GM18951 (cell line): ENCODE measurements around the gene TMPRSS2.

ENCODE experiments used
- POLR2A ChIP-seq: IDR thresholded peaks from 4 replicates; pipeline ENCODE4 v1.6.1; 2011; ENCODE audit warnings: mild to moderate bottlenecking; ENCODE audit not compliant: insufficient read length, insufficient read depth; ENCODE audit errors: extremely low read depth
- in situ Hi-C: fragments of 300-500 bp; cut with MboI; formaldehyde crosslinking; loops from one replicate; pipeline ENCODE4 v1.12.0; 2022; ENCODE audit warnings: low sequenced_read_pairs, mixed read lengths, inconsistent platforms; ENCODE audit not compliant: unreplicated experiment

TMPRSS2 gene

DNA sequence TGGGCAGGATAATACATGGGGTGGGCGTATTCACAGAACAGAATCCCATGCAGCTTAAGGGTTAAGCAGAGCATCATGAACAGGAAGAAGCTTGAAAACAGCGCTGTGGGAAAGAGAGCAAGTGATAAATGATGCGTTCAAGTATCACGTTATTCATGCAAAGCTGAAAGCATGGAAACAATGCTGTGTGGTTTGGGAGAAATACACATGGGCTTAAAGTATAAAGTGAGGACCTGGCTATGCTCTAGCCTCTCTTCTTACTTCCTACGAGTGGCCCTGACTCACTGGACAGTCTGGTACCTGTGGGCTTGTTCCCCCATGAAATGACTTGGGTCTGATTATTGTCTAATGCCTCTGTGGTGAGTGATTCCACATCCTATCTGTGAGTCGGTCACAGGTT, 25.7 kb downstream of the TMPRSS2 start:
- no peak for TF ChIP-seq POLR2A
- in situ Hi-C loops: no loop called here

DNA sequence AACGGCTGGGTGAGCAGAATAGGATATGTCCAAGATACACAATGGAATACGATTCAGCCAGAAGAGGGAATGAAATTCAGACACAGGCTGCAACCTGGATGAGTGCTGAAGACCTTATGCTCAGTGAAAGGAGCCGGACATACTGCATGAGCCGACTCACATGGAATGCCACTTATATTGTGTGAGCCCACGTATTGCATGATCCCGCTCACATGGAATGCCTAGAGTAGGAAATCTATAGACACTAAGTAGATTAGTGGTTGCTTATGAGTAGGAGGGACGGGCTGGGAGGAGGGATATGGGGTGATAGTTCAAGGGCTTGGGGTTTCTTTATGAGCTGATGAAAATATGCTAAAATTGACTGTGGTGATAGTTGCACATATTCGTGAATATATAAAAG, 26.8 kb downstream of the TMPRSS2 start:
- in situ Hi-C loops: no loop called here

DNA sequence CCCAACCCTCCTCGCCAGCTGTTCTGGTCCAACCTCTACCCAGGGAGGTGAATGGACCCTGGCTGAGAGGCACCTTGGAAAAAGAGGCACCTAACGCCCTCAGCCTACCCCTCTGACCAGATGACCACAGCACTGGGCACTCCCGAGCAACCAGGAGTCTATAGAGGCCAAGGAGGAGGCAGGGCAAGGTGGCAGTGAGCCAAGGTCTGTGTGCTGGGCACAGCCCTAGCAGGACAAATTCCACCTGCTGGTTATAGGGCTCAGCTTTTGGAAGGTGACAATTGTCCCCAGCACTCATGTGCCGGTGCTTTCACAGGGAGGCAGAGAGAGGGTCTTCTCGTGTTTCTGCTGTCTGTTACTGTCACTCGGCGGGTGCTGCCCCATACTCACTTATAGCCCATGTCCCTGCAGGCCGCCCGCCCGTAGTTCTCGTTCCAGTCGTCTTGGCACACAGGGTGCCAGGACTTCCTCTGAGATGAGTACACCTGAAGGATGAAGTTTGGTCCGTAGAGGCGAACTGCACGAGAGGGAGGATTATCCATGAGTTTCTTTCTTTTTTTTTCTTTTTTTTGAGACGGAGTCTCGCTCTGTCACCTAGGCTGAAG, 27.8 kb downstream of the TMPRSS2 start:
- in situ Hi-C loops: no loop called here
- TF ChIP-seq POLR2A: no peak

More for the DNA sequence above, 26.8 kb downstream of the TMPRSS2 start:
- no peak for TF ChIP-seq POLR2A

DNA sequence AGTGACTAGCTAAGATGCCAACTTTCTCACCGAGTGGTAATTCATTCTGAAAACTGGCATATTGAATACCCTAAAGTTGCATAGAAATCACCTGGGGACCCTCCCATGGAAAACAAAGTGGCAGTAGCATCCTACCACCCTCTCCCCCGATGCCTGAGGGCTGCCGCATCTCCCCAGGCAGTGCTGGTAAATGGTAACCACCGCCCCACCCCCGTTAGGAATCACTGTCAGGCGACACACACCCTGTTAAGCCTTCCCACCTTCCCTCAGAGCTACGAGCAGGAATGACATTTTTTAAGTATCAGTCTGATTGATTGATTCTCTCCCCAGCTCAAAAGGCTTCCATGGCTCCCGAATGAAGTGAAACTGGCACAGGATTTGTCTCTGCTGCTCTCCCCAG, 28.3 kb downstream of the TMPRSS2 start:
- TF ChIP-seq POLR2A: no peak

DNA sequence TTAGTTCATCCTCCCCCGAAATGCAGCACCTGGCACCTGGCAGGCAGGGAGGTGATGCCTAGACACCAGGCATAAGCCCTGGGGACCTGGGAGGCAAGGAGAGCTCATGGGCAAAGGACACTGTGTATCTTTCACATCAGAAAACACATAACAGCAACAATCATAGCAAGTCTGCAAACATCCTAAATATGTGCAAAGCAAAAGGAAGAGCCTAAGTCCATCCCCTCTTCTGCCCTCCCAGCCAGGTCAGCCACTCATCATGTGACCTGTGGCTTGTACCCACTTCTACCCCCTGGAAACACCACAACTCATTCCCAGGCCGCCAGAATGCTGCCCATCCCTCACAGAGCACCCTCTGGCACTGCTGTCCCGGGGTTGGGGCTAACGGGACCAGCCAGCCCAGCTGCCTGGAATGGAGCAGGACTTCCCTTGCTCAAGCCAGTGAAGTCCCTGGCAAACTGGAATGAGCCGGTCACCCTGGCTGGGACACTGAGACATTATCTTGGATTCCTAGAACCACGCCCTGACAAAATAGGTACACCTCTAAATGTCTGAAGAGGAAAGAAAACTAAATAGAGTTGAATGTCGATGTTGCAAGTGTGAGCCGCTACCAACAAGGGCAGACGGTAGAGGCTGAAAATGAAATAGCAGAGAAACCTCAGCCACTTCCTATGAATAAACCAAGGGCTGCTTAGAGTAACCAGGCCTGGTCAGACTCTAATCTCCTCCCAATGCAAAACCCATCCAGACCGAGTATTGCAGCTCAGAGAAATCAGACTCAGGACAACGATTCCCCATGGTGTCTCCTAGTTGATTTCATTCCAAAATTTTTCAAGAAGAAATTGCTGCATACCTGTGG, 29.4 kb downstream of the TMPRSS2 start:
- in situ Hi-C loops: no loop called here
- TF ChIP-seq POLR2A: no peak

More for the DNA sequence above, 28.3 kb downstream of the TMPRSS2 start:
- in situ Hi-C loops: no loop called here

DNA sequence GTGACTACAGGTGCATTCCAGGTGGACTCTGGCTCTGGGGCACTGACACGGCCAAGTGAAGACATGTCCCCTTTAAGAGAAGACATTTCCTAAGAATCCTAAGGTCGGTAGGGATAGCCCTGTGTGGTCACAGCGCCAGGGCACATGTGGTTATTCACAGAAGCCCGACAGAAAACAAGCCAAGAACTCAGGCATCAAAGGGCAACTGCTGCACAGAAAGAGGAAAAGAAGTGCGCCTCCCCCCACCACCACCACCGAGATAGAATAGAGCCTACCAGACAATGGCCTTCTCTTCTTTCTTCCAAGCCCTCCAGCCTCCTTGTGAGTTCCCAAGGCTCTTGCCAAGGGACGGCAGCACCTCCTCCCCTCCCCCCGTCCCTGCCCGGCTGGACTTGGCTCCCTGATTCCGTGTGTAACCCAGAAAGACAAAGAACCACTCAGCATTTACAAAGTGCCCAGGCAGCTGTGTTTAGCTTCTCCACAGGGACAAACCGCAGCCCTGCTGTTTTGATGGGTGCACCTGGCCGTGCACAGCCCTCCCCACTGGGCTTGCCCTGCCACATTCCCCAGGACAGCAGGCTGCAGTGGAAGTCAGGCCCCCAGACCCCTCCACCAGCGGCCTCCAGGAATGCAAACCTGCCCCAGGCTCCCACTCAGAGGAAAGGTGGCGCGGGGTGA, 30.2 kb downstream of the TMPRSS2 start:
- in situ Hi-C loops: no loop called here
- TF ChIP-seq POLR2A: no peak

DNA sequence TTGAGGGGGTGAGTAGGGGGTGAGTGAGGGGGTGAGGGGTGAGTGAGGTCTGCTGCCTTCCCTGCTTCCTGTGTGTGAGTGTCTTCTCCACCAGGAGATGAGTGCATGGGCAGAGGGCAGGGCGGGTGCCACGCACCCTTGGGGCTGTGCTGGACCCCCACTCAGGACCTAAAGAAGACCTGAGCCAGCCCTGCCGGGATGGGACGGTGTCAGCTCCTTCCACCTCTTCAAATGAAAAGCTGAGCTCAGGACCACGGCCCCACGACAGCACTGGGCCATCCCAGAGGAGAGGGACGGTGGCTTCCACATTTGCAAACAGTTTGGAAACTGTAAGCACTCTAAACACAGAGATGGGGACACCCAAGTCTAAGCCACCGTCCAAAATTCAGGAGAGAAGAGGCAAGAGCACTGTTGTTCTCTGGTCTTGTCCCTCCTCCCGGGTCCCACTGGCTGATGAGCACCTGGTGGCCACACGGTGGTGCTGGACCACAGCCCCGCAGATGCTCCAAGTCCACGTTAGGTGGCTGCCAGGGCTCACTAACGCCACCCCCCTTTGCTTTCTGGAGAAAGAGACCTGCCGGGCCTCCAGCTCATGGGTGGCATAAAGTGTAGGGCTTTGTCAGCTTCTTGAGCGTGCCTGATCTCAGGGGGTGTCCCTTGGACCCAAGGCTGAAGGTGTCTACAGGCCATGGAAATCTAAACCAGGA, 32.1 kb downstream of the TMPRSS2 start:
- TF ChIP-seq POLR2A: no peak
- in situ Hi-C loops: no loop called here

DNA sequence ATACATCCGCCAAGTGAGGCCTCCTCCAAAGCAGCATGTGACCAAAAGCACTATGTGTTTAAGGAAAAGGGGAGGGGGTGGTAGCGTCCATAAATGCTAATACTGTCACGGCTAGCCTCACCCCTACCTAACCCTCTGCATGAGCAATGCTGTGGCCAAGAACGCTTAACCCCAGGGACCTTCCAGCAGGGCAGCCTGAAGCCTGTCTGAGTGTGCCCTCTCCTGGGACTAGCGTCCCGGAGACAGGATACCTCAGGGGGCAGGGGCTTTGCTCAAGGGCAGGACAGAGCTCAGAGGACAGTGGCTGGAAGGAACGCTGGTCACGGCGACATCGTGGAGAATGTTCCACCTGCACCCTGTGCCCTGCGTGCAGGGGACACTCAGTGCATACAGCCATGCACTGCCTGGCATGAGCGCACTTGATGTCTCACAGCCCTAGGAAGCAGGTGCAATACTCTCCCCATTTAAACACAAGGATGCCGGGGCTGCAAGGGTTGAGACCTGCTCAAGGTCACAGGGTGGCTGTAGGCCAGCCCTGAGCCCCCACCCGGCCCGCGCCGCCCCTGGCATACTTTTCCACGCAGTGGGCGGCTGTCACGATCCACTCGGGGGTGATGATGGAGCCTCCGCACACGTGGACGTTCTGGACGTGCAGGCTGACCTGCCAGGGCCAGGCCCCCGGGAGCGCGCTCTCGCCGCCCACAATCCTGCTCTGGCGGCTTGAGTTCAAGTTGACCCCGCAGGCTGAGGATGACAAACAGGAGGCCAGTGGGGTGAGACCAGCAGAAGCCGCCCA, 35.0 kb downstream of the TMPRSS2 start:
- no peak for TF ChIP-seq POLR2A
- in situ Hi-C loops: no loop called here

DNA sequence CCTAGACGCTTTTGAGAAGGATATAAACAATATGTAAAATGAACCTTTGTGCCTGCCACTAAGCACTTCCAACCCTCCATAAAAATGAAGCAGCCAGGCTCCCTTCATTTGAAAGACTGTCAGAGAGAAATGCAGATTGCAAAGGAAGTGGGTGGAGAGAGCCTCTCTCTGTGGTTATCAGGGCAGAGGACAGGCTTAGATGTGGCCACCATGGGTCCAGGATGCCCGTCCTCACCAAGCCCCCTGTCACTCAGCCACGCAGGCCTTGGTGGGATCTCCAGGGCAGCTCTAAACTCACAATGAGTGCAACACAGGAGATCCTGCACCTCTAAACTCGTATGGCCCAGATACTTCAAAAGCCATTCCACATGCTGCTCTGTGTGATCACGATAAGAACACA, 37.9 kb downstream of the TMPRSS2 start:
- in situ Hi-C loops: no loop called here
- TF ChIP-seq POLR2A: no peak

DNA sequence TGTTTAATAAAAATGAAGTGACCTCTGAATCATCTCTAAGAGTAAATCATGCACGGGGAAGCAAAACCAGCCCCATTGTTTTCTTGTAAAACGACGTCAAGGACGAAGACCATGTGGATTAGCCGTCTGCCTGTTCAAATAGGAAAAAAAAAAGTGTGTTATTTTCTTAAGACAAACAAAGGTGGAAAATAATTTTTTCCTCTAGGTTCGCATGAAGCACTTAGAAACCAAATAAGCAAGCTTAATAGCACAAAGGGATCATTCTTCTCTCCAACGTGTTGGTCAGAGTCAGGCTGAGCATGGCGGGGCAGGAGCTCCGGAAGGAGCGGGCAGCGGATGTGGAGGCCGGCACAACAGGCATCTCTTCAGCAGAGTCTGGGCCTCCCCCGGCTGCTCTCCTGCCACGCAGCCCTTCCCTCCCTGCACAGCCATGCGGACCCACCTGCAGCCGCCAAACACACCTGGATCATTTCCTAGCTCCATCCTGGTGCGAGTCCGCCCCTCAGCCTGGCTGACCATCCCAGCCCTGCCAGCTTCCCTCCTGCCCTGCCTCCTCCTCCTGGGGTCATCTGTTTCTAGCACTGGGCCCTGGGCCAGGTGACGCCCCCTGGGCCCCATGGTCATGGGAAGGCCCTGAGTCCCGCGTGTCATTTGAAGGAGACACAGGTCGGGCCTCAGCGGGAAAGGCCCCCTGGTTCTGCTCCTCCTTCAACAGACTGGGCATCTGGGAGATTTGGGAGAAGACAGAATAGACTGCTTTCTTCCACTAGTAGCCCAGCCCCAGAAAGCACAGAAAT, 41.7 kb downstream of the TMPRSS2 start:
- no peak for TF ChIP-seq POLR2A
- in situ Hi-C loops: no loop called here

DNA sequence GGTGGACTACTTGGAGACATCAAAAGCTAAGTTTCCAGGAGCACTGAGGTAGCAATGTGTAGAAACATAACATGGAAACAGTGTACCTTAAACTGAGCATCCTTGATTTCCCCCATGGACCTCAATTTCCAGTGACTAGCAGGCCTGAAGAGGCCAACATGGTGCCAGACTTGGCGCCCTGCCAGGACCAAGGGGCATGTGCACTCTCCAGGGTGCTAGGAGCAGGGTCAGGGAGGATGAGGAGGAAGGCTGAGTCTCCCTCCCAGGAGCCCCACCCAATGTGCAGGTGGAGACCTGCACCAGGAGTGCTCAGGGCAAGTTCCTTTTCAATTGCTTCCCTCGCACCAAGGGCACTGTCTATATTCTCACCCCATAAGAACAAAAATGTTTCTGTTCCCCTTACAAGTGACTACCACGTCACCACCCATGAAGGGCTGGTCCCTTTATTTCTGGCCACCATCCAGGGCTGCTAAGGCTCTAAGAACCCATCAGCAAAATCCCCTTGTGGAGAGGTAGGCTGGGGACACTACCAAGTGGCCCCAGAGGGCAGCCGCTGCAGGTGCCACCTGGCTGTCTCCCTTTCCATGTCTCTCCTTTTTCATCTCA, 42.7 kb downstream of the TMPRSS2 start:
- TF ChIP-seq POLR2A: no peak
- in situ Hi-C loops: no loop called here
